ENCODE results near the gene CYLD. TPM values are rescaled to one million over a fixed set of nuclear protein-coding genes. Genes with fewer than 3 reads are reported as not detected.

Gene CYLD
- total RNA-seq, 1 donor from 2014 or later = 27.9 TPM

- DNase-seq (ENCODE audit: low read depth) (no peak), FAIRE-seq (no peak)
- Histone ChIP-seq H3K36me3 (ENCODE audit: control insufficient read depth, insufficient read depth, low read length) (no peaks in the 10 kb centered on the region), H3K27me3 (ENCODE audit: control insufficient read depth, insufficient read depth, low read length) (no peaks in the 10 kb centered on the region), H3K4me3 (ENCODE audit: low read depth, low read length) (no peak overlapping the region)
- no peak for TF ChIP-seq CTCF (IDR thresholded peaks at IDR 0.05; ENCODE audit: insufficient read depth, low read length, severe bottlenecking)
Measured at GRCh38 chr16:50696126-50696525, 45.8 kb upstream of the CYLD start.

GRCh38 chr16:50696575-50697420 lies 45.1 kb upstream of the CYLD start:
- TF ChIP-seq CTCF (IDR thresholded peaks at IDR 0.05; ENCODE audit: insufficient read depth, low read length, severe bottlenecking) = no peak
- peak; percentile 80 for FAIRE-seq
- H3K36me3 ChIP-seq (ENCODE audit: control insufficient read depth, insufficient read depth, low read length) = no peaks in the 10 kb centered on the region
- no peak overlapping the region for H3K4me3 ChIP-seq (ENCODE audit: low read depth, low read length)
- H3K27me3 ChIP-seq (ENCODE audit: control insufficient read depth, insufficient read depth, low read length) = no peaks in the 10 kb centered on the region
- DNase-seq (ENCODE audit: low read depth) = peak; percentile 87

GRCh38 chr16:50697421-50697715 lies 44.5 kb upstream of the CYLD start:
- H3K4me3 ChIP-seq (ENCODE audit: low read depth, low read length) = no peak overlapping the region
- TF ChIP-seq CTCF (IDR thresholded peaks at IDR 0.05; ENCODE audit: insufficient read depth, low read length, severe bottlenecking) = no peak
- DNase-seq (ENCODE audit: low read depth) = no peak
- H3K27me3 ChIP-seq (ENCODE audit: control insufficient read depth, insufficient read depth, low read length) = no peaks in the 10 kb centered on the region
- FAIRE-seq = no peak
- no peaks in the 10 kb centered on the region for H3K36me3 ChIP-seq (ENCODE audit: control insufficient read depth, insufficient read depth, low read length)

- no peak overlapping the region for H3K4me3 ChIP-seq (ENCODE audit: low read depth, low read length)
- peak; percentile 23 for FAIRE-seq
- no peaks in the 10 kb centered on the region for H3K36me3 ChIP-seq (ENCODE audit: control insufficient read depth, insufficient read depth, low read length)
- no peak for TF ChIP-seq CTCF (IDR thresholded peaks at IDR 0.05; ENCODE audit: insufficient read depth, low read length, severe bottlenecking)
- peak; percentile 47 for DNase-seq (ENCODE audit: low read depth)
- H3K27me3 ChIP-seq (ENCODE audit: control insufficient read depth, insufficient read depth, low read length) = no peaks in the 10 kb centered on the region
Measured at GRCh38 chr16:50697881-50698767, 43.8 kb upstream of the CYLD start.

- Histone ChIP-seq H3K4me3 (ENCODE audit: low read depth, low read length) (no peak overlapping the region), H3K27me3 (ENCODE audit: control insufficient read depth, insufficient read depth, low read length) (no peaks in the 10 kb centered on the region), H3K36me3 (ENCODE audit: control insufficient read depth, insufficient read depth, low read length) (no peaks in the 10 kb centered on the region)
- TF ChIP-seq CTCF (IDR thresholded peaks at IDR 0.05; ENCODE audit: insufficient read depth, low read length, severe bottlenecking) = no peak
- DNase-seq (ENCODE audit: low read depth) = peak; percentile 98
- peak; percentile 99 for FAIRE-seq
Measured at GRCh38 chr16:50699326-50700159, 42.3 kb upstream of the CYLD start.
